AG10803 (cell line): ENCODE results near the gene FCRL2.

ENCODE experiments used
- DNase-seq: peaks from one replicate; pipeline ENCODE4 v3.0.0; 2010; ENCODE audit warnings: low read depth
- H3K4me3 ChIP-seq: 2 replicates; pipeline ENCODE4 v1.5.1; 2011; ENCODE audit warnings: mild to moderate bottlenecking, low read length, control low read depth
- CTCF ChIP-seq: conservative IDR thresholded peaks from 2 replicates; pipeline ENCODE4 v1.5.1; 2011; ENCODE audit warnings: mild to moderate bottlenecking, low read length, control low read depth, inconsistent platforms

FCRL2 gene

DNA sequence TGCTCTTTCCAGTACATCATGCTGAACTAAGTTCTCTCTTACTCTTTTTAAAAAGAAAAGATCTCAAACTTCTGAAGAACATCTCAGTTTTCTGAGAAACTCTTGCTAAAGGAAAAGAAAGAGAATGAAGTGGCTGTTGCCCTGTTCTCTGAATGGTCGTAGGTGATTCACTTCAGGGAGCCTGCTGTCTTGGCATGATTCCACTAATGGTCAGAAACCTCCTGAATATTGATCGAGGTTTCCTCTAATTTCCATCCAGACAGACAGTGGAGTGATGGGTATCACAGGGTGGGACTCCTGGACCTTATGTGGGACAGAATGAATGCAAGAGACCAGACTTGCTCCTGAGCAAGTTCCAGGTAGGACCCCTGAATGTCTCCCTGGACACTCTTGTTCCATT is 2.5 kb downstream of the FCRL2 start:
- H3K4me3 ChIP-seq, result no peak overlapping the region
- no peak for TF ChIP-seq CTCF
- DNase-seq, result no peak

GRCh38 chr1:157773493-157774350 is 3.2 kb downstream of the FCRL2 start:
- no peak overlapping the region for H3K4me3 ChIP-seq
- DNase-seq, result no peak
- no peak for TF ChIP-seq CTCF

DNA sequence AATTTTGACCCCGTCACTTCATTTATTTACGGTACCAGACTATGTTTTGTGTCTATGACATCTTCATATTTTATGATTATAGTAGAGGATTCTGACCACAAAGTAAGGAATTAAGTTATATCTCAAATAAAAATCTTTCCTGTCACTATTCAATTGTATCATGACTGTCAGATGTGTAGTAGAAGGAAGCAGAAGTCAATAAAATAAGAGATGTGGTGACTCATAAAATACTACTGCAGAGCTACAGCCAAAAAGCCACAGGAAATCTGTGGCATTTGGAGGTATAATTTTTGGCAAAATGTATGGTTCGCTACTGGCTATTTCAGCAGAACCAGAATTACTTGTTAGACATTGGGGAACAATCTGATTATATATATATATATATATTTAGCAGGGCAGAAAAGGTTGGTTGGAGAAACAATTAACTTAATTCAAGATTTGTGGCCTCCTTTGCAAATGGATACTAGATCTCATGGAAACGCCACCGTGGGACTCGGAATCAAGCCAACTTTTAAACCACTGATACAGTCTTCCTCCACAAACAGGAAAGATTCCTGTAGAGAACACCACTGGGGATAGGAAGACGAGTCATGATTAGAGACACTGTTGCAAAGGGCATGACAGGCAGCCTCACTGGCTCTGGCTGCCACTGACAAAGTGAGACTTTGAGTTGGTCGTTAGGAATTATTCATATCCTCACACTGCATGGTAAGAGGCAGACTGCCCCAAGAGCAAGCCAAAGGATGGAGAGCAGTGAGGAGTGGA is 5.1 kb downstream of the FCRL2 start:
- no peak for TF ChIP-seq CTCF
- no peak overlapping the region for H3K4me3 ChIP-seq
- DNase-seq, result no peak

DNA sequence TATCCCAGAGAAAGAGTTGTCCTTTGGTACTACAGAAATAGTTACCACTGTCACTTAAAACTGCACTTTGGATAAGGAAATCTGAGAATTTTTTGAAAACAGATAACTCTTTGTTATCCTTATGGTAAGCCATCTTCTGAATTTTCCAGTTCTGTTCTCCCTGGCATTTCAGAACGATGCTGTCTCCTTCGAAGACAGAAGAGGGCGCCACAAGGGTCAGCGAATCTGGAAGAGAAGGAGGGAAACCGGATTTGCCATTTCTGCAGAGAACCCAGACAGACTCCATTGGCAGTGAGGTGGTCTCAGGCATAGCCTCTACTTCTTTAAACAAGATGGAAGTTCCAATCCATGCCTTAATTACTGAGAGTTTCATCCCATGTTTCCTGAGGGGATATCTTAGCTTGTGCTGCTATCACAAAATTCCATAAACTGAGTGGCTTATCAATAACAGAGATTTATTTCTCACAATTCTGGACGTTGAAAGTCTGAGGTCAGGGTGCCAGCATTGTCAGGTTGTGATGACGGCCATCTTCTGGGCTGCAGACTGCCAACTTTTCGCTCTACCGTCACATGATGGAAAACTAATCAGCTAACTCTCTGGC is 6.4 kb downstream of the FCRL2 start:
- no peak for DNase-seq
- H3K4me3 ChIP-seq, result no peak overlapping the region
- 0 out of 2 replicates have a peak, but pooled peaks have one; percentile 13 for TF ChIP-seq CTCF

- no peak for TF ChIP-seq CTCF
- no peak for DNase-seq
These were observed 10.1 kb downstream of the FCRL2 start for GRCh38 chr1:157766792-157767191.

GRCh38 chr1:157758018-157758417 is 18.9 kb downstream of the FCRL2 start:
- DNase-seq, result no peak
- H3K4me3 ChIP-seq, result no peak overlapping the region
- TF ChIP-seq CTCF, result no peak

More at GRCh38 chr1:157766792-157767191, 10.1 kb downstream of the FCRL2 start:
- H3K4me3 ChIP-seq, result no peak overlapping the region
